Cardiac fibroblast (primary cell): ENCODE measurements around the gene UBE2H.
A peak's percentile ranks its signal among the peaks of the same experiment; 100 is the strongest.
"Not testable (repeated sequence)": the region's sequence is repeated elsewhere in the genome, so short reads cannot be mapped to it uniquely, and the experiment has no call there.

Experiments
- DNase-seq, 2 donors: peaks; one replicate each; pipeline versions ENCODE4 v3.0.0 to v3.0.0-alpha.2; 2010; ENCODE audit warnings: low read depth in 2 of 2
- H3K4me3 ChIP-seq, 2 donors: replicated peaks in 1 of 2; 1 replicate in 1 of 2; 2 replicates in 1 of 2; pipeline ENCODE4 v1.5.1; 2011; ENCODE audit warnings: low read depth in 2 of 2, low read length in 2 of 2, mild to moderate bottlenecking in 2 of 2, moderate library complexity in 1 of 2
- TF ChIP-seq, protein P1 (sequence below): IDR thresholded peaks from one replicate; pipeline ENCODE4 v1.5.1; 2011; ENCODE audit warnings: low read depth, mild to moderate bottlenecking, low read length, inconsistent platforms

Gene UBE2H

DNA sequence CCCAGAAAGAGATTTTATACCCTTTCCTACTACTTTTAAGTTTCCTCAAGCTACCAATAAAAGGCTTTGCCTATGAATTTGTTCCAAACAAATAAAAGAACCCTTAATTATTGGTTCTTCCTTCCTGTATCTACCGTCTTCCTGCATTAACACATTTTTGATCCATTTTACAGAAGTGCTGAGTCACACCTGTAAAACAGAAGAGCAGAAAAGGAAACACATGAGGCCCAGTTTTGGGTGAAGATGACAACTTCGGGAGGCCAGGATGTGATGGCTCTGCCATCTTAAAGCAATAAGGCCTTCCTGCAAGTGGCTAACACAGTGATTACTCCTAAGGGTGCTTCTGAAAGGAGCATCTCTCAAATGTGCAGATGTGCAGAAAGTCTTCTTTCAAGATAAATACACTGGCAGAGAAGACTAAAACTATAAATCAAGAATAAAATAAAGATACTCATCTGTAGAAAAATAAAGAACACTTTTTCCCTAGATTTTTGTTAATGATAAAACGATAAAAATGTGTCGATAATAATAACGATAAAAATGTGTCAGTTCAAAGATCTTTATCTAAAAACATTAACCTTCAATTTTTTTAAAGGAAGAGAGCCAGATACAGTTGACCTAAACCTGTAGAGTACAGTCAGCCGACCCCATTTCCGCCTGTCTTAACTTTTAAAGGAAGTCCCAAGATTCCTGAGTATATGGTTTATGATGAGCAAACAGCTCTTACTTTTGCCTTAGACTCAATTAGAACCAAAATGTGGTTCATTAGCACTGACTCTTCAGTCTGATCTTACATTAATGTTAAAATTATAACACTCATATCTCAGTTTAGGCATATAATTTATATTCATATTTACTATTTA is 108.6 kb downstream of the UBE2H start:
- TF ChIP-seq, protein P1, sequence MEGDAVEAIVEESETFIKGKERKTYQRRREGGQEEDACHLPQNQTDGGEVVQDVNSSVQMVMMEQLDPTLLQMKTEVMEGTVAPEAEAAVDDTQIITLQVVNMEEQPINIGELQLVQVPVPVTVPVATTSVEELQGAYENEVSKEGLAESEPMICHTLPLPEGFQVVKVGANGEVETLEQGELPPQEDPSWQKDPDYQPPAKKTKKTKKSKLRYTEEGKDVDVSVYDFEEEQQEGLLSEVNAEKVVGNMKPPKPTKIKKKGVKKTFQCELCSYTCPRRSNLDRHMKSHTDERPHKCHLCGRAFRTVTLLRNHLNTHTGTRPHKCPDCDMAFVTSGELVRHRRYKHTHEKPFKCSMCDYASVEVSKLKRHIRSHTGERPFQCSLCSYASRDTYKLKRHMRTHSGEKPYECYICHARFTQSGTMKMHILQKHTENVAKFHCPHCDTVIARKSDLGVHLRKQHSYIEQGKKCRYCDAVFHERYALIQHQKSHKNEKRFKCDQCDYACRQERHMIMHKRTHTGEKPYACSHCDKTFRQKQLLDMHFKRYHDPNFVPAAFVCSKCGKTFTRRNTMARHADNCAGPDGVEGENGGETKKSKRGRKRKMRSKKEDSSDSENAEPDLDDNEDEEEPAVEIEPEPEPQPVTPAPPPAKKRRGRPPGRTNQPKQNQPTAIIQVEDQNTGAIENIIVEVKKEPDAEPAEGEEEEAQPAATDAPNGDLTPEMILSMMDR: no peak
- no peak for DNase-seq
- no peak overlapping the region for H3K4me3 ChIP-seq

DNA sequence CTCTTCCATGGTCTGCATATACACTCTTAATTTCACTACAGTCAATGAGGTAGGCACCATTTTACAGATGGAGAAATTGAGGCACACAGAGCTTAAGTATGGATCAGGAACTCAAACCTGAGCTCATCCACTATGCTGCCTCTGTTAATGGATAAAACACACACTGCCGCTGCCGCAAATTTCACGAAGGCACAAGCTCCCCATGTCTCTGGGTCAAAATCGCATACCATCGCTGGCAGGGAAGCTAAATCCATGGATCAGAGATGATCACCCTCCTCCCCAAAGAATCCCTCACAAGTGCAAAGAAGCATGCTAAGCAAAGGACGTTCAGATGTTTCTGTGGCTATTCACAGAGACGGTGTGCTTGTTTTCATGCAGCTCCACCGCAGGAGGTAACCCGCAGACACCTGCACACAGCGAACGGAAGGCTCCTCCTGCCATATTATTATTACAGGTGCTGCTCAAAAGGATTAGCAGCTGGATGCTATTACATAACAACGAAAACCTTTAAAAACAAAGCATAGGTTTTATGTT is 109.3 kb downstream of the UBE2H start:
- TF ChIP-seq, protein P1: no peak
- H3K4me3 ChIP-seq: no peak overlapping the region
- no peak for DNase-seq

DNA sequence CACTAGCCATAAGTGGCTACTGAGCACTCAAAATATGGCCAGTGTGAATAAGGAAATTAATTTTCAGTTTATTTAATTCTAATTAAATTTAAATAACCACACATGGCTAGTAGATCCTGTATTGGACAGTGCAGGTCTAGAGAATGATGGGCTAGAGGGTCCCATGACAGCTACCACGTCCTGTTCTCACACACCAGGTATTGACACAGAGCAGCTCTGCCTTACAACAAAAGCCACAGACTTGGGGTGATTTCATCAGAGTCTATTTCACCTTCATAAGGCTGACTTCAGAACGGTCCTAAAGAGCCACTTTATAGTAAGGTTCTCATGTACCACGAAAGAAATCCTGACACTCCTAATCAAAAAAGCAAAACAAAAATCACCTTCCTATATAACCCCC is 111.3 kb downstream of the UBE2H start:
- no peak for DNase-seq
- H3K4me3 ChIP-seq: no peak overlapping the region
- TF ChIP-seq, protein P1: no peak

DNA sequence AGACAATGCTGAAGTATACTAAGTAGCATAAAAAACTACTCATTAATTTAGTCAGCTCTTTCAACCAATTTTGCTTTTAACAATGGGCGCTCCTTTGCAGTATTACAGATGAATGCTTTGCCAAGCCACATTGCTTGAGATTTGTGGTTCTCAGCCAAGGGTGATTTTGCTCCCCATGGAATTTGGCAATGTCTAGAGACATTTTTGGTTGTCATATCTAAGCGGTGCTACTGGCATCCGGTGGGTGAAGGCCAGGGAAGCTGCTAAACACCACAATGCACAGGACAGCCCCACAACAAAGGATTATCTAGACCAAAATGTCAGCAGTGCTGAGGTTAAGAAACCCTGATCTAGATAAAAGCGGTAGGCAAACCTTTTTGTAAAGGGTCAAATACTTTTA is 112.0 kb downstream of the UBE2H start:
- DNase-seq: peak; percentile 68 to 75
- TF ChIP-seq, protein P1: no peak
- no peak overlapping the region for H3K4me3 ChIP-seq

DNA sequence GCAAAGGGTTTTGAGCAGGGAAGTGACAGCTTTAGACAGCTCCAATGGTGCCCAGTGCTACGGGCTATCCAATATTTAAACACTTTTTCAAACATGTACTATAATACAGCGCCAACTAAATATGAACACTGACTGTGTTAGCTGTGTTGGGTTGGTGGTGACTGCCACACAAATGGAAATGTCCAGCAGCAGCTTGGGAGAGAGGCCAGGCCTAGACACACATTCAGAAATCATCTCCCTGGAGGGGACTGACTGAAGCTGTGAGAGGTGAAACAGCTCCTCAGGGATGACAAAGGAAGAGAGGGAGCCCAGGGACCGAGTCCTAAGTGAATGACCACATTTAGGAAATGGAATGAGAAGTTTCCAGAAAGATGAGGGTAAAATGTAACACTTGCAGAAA is 115.8 kb downstream of the UBE2H start:
- H3K4me3 ChIP-seq: no peak overlapping the region
- no peak for DNase-seq
- TF ChIP-seq, protein P1: no peak

DNA sequence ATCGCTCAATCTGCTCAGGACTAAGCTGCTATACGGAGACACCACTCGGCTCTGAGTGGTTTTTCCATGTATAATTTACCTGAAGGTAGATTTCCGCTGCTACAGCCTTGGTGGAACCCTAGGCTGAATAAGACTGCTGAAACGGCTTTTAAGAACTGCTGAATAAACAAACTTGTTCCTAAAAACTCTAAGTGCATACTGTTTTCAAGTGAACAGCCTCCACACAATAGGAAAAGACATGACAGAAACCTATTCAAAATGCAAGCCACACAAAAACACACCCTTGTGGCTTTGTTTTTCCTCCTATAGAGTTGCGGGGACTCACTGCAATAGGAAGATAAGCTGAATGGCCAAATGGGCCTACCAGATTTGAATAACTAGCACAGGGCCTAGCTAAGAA is 117.2 kb downstream of the UBE2H start:
- TF ChIP-seq, protein P1: no peak
- no peak for DNase-seq
- H3K4me3 ChIP-seq: no peak overlapping the region

DNA sequence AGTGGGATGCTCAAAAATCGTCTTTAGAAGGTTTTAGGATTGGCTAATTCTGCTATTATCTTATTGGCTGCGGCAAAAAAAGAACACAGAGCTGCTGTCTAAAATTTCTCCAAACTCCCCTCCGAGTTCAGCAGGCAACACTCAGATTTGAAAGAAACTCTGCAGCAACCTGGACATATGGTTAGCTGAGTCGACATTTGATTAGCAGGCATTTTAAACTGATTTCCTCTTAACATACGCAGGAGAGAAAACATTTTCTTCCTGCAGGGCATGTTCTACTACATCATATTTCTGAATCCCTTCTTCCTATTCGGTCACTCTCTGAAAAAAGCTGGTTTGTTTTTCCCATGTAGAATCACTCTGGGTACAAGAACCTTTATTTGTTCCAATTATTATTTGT is 119.4 kb downstream of the UBE2H start:
- DNase-seq, H3K4me3 ChIP-seq: not testable (repeated sequence)
